Lung (tissue), 12 donors: ENCODE data around the gene EVI5L. TPM values are rescaled to one million over a fixed set of nuclear protein-coding genes. Genes with fewer than 3 reads are reported as not detected.

Experiments used
- ATAC-seq: fragments of 200-7000 bp; cut with Tn5 transposase; one replicate; pipeline ENCODE4 v1.9.1; 2020; ENCODE audit warnings: moderate number of reproducible peaks; ENCODE audit not compliant: insufficient read depth, low FRiP score
- DNase-seq, 3 donors: peaks; one replicate each; pipeline ENCODE4 v3.0.0-alpha.2; 2013 to 2017
- H3K27ac ChIP-seq, 2 donors: one replicate each; pipeline ENCODE4 v1.5.1; 2013; ENCODE audit warnings: mild to moderate bottlenecking in 2 of 2, moderate library complexity in 2 of 2, control low read depth in 1 of 2, inconsistent platforms in 1 of 2, low read depth in 1 of 2, low read length in 1 of 2
- H3K27me3 ChIP-seq, 3 donors: one replicate each; pipeline ENCODE4 v1.5.1; 2013; ENCODE audit warnings: low read length in 2 of 3; ENCODE audit not compliant: control insufficient read depth in 3 of 3, insufficient read depth in 3 of 3
- H3K36me3 ChIP-seq, 4 donors: one replicate each; pipeline ENCODE4 v1.5.1; 2013; ENCODE audit warnings: low read length in 4 of 4, mild to moderate bottlenecking in 1 of 4, moderate library complexity in 1 of 4; ENCODE audit not compliant: control insufficient read depth in 4 of 4, insufficient read depth in 4 of 4
- H3K4me1 ChIP-seq, 5 donors: one replicate each; pipeline ENCODE4 v1.5.1; 2013; ENCODE audit warnings: low read length in 5 of 5, mild to moderate bottlenecking in 2 of 5, moderate library complexity in 1 of 5; ENCODE audit not compliant: control insufficient read depth in 5 of 5, insufficient read depth in 5 of 5
- H3K4me3 ChIP-seq: one replicate; pipeline ENCODE4 v1.5.1; 2013; ENCODE audit warnings: mild to moderate bottlenecking, control low read depth, moderate library complexity
- H3K9ac ChIP-seq, 2 donors: one replicate each; pipeline ENCODE4 v1.5.1; 2013; ENCODE audit warnings: low read length in 2 of 2, control low read depth in 1 of 2; ENCODE audit not compliant: insufficient read depth in 1 of 2
- H3K9me3 ChIP-seq, 4 donors: one replicate each; pipeline ENCODE4 v1.5.1; 2013; ENCODE audit warnings: low read length in 3 of 4, mild to moderate bottlenecking in 1 of 4, moderate library complexity in 1 of 4; ENCODE audit not compliant: control insufficient read depth in 4 of 4, insufficient read depth in 3 of 4
- WGBS, 2 donors: extraction: QIAGEN DNeasy Blood & Tissue Kit; methylation state at CpG; one replicate each; pipeline ENCODE4 v1.1.7; 2013; 5-methylcytosine and 5-hydroxymethylcytosine counted together
- polyA plus RNA-seq, 2 donors: library from polyadenylated mRNA; stranded (reverse); fragments of 200-250 nt; gene quantifications; one replicate each; pipeline ENCODE4 v1.2.1, GENCODE V29; 2013
- total RNA-seq, 2 donors: library from RNA; depleted of rRNA in 1 of 2; stranded (reverse); fragments of >200 nt in 1 of 2; gene quantifications; one replicate each; pipeline ENCODE4 v1.2.1, GENCODE V29; 2014 to 2021
- TF ChIP-seq, protein P1 (sequence below): IDR thresholded peaks from 2 replicates; pipeline ENCODE4 v1.5.1; 2012; ENCODE audit warnings: mild to moderate bottlenecking; ENCODE audit errors: control extremely low read depth, extremely low read depth
- donor health status: control.
- donor health status: control.
- donor health status: Bipolar disorder and iron deficiency.
- donor health status: healthy.
- donor health status: DM: yes; HTN: yes; CAD: no.

EVI5L gene
- total and polyA plus RNA-seq, 4 donors: 10.7 to 18.6 (median 12.6) TPM

DNA sequence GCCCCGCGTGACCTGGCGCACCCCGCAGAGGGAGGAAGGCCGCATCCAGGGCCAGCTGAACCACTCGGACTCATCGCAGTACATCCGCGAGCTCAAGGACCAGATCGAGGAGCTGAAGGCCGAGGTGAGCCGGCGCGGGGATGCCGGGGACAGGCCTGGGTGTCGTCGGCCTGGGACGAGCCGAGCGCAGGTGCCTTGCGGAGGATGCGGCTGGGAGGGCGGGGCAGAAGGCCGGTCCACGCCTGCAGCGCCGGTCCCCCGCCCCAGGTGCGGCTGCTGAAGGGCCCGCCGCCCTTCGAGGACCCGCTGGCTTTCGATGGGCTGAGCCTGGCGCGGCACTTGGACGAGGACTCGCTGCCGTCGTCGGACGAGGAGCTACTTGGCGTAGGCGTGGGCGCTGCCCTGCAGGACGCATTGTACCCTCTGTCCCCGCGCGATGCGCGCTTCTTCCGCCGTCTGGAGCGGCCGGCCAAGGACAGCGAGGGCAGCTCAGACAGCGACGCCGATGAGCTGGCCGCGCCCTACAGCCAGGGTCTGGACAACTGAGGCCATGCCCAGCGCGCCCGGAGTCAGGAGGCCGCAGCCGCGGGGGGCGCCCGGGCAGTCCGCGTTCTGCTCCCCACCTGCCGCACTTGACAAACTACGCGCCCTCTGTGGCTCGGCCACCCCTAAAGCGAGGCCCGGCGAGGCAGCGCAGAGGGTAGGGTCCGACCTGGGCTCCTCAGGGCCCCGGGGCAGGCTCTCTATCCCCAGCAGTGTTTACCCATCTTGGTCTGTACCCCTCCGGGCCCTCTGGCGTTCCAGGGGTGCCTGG is 33.3 kb downstream of the EVI5L start:
- peaks cover 0 to 18% (median 8%) of the 10 kb centered on the region in 3 donors for H3K27me3 ChIP-seq
- no peak for DNase-seq
- peaks cover 0 to 4% (median 0%) of the 10 kb centered on the region in 4 donors for H3K36me3 ChIP-seq
- 51 to 66% methylated on average over 82 to 83 of the region's 83 CpGs for WGBS, 2 donors
- ATAC-seq: no peak
- no peak overlapping the region for H3K4me3 ChIP-seq
- H3K9ac ChIP-seq: no peak overlapping the region
- TF ChIP-seq, protein P1, sequence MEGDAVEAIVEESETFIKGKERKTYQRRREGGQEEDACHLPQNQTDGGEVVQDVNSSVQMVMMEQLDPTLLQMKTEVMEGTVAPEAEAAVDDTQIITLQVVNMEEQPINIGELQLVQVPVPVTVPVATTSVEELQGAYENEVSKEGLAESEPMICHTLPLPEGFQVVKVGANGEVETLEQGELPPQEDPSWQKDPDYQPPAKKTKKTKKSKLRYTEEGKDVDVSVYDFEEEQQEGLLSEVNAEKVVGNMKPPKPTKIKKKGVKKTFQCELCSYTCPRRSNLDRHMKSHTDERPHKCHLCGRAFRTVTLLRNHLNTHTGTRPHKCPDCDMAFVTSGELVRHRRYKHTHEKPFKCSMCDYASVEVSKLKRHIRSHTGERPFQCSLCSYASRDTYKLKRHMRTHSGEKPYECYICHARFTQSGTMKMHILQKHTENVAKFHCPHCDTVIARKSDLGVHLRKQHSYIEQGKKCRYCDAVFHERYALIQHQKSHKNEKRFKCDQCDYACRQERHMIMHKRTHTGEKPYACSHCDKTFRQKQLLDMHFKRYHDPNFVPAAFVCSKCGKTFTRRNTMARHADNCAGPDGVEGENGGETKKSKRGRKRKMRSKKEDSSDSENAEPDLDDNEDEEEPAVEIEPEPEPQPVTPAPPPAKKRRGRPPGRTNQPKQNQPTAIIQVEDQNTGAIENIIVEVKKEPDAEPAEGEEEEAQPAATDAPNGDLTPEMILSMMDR: no peak
- no peak overlapping the region for H3K27ac ChIP-seq
- H3K9me3 ChIP-seq: peaks cover 0 to 8% (median 0%) of the 10 kb centered on the region in 4 donors
- peaks cover 0 to 12% (median 0%) of the 10 kb centered on the region in 5 donors for H3K4me1 ChIP-seq

DNA sequence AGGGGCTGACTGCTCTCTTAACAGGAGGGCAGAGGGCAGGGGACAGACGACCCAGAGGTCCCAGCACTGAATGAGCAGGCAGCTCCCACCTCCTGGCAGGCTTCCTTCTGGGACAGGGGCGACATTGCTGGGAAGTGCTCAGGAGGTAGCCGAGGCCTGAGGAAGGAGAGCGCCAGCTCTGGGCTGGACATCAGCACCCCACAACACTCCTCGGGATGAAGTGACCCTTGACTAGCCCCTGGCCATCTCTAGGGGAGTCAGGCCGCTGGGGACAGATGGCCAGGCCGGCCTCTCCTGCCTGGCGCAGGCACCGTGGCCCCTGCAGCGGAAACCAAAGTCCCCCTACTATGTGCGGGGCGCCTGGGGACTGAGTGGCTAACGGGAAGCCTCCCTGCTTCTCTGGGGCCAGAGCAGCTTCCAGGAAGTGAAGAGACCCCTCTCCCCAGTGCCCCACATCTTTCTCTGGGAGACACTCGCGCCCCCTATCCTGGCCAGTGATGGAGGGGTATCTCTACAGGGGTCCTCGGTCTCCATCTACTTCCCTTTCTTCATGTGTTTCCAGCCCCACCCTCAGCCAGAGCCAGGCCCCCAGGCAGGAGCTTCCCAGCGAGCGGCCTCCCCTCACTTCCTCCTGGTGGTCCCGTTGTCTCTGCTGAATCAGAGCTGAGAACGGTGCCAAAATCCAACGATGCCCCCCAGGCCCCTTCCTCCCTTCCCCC is 34.1 kb downstream of the EVI5L start:
- ATAC-seq (no peak), DNase-seq (no peak)
- peaks cover 0 to 18% (median 8%) of the 10 kb centered on the region in 3 donors for H3K27me3 ChIP-seq
- no peak overlapping the region for H3K27ac ChIP-seq
- WGBS, 2 donors: 62 to 74% methylated on average over 21 of the region's 21 CpGs
- peaks cover 0 to 19% (median 6%) of the 10 kb centered on the region in 5 donors for H3K4me1 ChIP-seq
- peaks cover 0 to 8% (median 0%) of the 10 kb centered on the region in 4 donors for H3K9me3 ChIP-seq
- TF ChIP-seq, protein P1: no peak
- no peak overlapping the region for H3K4me3 ChIP-seq
- peaks cover 0 to 4% (median 0%) of the 10 kb centered on the region in 4 donors for H3K36me3 ChIP-seq
- no peak overlapping the region for H3K9ac ChIP-seq

DNA sequence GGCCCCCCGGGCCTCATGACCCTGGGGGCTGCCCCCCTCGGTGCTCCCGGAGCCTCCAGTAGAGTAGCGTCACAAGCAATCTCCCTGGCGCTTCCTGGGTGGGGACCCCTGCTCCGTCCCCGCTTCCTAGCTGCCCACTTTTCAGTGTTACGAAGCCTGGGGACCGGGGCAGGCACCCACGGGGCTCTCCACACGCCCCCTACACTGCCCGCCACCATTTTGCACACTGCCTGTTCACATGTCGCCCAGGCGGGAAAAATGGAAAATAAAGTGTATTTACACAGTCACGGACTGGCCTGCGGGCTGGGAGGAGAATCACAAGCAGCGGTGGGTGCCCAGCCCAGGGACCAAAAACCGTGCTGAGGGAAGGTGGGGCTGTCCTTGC is 34.7 kb downstream of the EVI5L start:
- DNase-seq: no peak
- Histone ChIP-seq H3K4me1 (peaks cover 0 to 19% (median 6%) of the 10 kb centered on the region in 5 donors), H3K36me3 (peaks cover 0 to 2% (median 0%) of the 10 kb centered on the region in 4 donors), H3K27ac (no peak overlapping the region), H3K4me3 (no peak overlapping the region), H3K9me3 (peaks cover 0 to 8% (median 0%) of the 10 kb centered on the region in 4 donors), H3K27me3 (peaks cover 0 to 18% (median 8%) of the 10 kb centered on the region in 3 donors), H3K9ac (no peak overlapping the region)
- no peak for ATAC-seq
- TF ChIP-seq, protein P1: no peak
- whole genome bisulfite sequencing, 2 donors: 53 to 56% methylated on average over 16 to 18 of the region's 18 CpGs
